Middle frontal gyrus (tissue), 1 donor: ENCODE data around the gene PLCB3.
A peak's percentile ranks its signal among the peaks of the same experiment; 100 is the strongest.
"Not testable (repeated sequence)": the region's sequence is repeated elsewhere in the genome, so short reads cannot be mapped to it uniquely, and the experiment has no call there.

ENCODE experiments used
- DNase-seq: peaks from one replicate; pipeline ENCODE4 v3.0.0-alpha.2; 2015; ENCODE audit warnings: low spot score; ENCODE audit errors: extremely low spot score

The PLCB3 gene

DNA sequence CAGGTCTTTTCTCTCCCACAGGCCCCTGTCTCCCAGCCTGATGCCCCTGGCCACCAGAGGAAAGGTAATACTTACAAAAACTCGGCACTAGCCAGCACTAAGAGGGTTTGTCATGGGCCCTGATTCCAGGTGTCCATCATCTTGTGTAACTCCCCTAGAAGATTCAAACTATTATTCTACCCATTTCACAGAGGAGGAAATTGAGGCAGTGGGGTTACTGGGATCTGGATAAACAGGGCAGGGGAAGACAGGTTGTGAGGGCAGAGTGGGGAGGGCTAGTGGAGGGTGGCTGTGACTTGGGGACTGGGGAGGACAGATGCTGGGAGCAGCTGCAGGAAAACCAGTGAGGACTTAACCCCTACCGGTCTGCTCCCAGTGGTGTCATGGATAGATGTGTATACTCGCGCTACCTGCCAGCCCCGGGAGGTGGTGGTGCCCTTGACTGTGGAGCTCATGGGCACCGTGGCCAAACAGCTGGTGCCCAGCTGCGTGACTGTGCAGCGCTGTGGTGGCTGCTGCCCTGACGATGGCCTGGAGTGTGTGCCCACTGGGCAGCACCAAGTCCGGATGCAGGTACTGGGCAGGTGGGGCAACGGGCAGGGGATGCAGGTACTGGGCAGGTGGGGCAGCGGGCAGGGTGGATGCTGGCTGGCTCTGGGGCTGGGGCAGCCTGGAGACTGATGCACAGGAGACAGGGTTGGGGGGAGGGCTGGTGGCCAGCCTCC is 15.7 kb upstream of the PLCB3 start:
- no peak for DNase-seq

GRCh38 chr11:64237484-64237951 is 13.8 kb upstream of the PLCB3 start:
- no peak for DNase-seq

DNA sequence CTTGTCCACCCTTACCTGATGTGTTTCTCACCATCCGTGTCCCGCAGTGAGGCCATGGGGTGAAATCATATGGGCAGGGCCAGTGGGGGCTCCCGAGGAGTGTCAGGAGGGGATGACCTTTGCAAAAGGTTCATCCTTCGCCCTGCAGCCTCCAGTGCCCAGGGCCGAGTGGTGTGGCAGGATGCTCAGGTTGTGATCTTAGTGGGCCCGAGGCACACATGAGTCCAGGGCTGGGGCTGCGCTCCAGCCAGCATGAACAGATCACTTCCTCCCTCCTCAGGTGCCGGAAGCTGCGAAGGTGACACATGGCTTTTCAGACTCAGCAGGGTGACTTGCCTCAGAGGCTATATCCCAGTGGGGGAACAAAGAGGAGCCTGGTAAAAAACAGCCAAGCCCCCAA is 13.3 kb upstream of the PLCB3 start:
- DNase-seq: no peak

- DNase-seq: no peak
Measured at GRCh38 chr11:64238999-64239398, 12.3 kb upstream of the PLCB3 start.

GRCh38 chr11:64239662-64240434 is 11.5 kb upstream of the PLCB3 start:
- DNase-seq: no peak

GRCh38 chr11:64240435-64241240 is 10.7 kb upstream of the PLCB3 start, which contains the start of gene FKBP2:
FKBP2 (plus strand) TSS chr11:64241095; CDS start chr11:64242388, 1,293 bp downstream.
- peak; percentile 95 for DNase-seq

DNA sequence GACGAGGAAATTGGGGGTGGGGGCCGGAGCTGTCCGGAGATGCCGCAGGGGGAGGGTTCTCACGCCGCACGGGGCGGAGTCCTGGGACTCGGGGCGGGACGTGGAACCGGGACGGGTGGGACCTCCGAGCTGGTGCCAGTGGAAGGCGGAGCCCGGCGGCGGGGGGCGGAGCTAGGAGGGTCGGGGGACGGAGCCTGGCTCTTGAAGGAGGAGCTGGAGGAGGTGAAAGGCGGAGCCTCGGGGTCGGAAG is 10.2 kb upstream of the PLCB3 start:
- DNase-seq: peak; percentile 97

DNA sequence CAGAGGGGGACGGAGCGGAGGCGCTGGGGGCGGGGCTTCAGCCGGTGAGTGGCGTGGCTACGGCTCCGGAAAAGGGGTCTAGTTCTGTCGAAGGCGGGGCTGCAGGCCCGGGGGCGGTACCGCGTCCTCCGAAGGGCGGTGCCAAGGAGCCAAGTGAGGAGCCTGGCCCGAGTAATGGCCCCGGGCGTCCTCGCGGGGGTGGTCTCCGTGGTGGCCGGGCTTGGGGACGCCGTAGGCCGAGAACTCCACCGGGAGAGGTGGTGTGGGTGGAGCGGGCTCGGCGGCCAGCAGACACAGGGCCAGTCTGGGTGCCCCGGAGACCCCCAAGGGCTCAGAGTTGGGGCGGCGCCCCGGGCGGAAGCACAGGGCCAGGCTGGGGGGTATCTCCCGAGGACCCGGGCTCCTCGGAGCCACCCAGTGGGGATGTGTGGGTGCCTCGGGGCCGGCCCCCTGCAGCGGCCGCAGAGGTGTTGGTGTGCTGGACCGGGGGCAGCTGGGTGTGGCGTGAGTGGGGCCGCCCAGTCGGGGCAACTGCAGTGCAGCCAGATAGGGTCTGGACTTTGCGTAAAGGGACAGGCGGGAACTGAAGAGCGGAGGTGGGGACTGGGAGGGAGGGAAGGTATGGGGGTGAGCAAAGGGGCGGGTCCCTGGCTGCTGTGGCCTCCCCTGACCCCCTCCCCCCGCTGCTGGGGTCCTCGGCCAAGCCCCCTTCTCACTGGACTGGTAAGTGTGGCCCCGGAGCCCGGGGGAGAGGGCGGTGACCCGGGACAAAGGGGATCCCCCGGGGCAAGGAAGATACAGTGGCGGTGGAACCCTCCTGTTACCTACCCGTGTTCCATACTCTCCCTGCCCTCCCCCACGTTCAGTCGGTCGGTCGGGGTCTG is 9.6 kb upstream of the PLCB3 start:
- DNase-seq: no peak

- no peak for DNase-seq
Measured at GRCh38 chr11:64243236-64243854, 8.0 kb upstream of the PLCB3 start.

- no peak for DNase-seq
Measured at GRCh38 chr11:64244107-64244506, 7.2 kb upstream of the PLCB3 start.

DNA sequence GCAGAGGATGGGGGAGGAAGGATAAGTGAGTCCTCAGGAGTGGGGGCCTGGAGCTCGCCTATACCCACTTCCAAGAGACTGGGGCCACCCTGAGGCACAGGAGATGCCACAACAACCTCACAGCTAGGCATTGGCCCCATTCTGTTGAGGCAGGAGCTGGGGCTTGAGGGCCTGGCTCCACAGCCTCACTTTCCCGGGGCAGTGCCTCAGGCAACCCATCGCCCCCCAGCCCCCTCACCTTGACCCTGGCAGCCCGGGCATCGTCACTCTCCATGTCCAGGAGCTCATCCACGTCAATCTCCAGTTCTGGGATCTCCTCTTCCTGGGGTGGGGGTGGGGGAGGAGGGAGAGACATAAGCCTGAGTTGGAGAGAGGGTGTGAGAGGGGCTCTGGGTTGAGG is 6.4 kb upstream of the PLCB3 start:
- DNase-seq: no peak

GRCh38 chr11:64245401-64245796 is 5.9 kb upstream of the PLCB3 start:
- DNase-seq: no peak

DNA sequence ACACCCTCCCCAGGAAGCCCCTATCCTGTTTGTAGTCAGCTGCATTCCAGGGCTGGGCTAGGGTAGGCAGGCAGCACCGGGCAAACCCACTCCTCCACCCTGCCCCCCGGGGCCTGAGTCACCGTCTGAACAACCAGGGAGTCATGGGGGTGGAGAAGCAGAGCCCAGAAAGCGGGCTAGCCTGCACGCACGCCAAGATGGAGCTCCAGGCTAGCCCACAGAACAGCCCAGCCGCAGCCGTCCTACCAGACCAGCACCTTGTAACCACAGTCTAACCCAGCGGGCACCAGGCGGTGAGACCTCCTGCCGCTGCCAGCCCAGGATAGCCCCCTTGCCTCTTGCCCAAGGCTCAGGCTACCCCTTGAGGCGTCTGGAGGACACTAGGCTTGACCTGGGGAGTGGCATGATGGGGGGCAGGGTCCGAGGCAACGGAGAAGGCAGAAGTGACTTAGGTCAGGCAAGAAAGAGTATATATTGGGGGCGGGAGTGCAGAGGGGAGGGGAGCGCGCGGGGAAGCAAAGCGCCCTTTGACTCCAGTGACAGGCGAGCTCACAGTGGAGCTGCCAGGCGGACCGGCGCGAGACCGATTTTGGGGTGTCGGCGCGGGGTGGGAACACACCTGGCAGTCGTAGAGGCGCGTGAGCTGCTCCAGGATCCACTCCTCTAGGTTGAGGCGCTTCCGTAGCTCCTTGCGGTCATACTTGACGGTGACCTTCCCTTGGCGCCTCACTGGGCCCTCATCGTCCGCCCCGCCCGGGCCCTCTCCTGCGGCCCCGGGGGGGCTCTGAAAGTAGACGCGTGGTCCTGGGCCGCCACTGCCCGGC is 5.3 kb upstream of the PLCB3 start:
- no peak for DNase-seq

DNA sequence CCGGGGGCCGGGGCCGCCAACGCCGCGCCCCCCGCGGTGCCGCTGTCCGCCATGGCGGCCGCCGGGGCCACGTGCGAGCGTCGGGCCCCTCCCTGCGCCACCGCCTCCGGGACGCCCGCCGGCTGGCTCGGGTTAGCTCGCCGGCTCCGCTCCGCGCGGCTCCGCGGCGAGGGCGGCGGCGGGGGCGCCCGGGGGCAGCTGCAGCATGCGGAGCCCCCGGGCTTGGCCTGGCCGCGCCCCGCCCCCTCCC is 4.8 kb upstream of the PLCB3 start:
- DNase-seq: not testable (repeated sequence)

DNA sequence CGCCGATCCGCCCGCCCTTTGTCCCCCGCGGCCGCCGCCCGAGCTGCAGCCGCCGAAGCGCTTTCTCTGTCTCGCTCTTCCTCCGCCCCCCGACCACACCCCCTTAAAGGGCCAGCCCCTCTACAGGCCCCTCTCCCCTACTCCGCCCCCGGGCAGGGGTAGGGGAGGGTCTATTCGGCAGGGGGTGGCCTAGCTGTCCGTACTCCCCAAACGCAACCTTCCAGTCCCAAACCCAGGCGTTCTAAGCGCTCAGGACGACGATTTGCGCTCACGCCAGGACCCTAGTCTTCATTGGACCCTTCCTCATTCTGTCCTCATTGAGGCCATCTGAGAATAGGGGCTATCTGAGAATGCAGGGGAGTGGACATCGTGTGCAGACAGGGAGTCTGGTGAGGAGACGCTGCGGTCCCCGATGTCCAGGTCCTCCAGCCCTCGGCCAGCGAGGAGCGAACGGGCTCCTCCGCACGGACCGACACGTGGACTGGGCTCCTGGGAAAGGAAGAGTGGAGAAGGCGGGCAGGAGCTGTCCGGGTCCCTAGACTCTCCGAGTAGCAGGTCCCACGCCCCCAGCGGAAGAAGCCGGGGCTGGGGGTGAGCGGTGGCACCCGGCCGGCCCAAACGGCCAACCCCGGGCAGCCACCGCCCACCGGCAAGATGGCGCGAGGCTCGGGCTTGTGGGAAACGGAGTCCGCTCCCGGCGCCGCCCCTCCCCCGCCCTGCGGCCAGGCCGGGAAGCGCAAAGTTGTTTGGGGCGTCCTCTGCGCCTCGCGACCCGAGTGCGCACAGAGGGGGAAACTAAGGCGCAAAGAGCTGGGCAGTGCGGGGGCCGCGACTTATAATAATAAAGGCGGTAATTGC is 4.2 kb upstream of the PLCB3 start, which contains the start of gene PPP1R14B:
Gene PPP1R14B, minus strand, starts transcription at position 73 of the 858 bp plus-strand sequence. CDS start 270 bp downstream, outside the sequence.
- peak; percentile 76 for DNase-seq

DNA sequence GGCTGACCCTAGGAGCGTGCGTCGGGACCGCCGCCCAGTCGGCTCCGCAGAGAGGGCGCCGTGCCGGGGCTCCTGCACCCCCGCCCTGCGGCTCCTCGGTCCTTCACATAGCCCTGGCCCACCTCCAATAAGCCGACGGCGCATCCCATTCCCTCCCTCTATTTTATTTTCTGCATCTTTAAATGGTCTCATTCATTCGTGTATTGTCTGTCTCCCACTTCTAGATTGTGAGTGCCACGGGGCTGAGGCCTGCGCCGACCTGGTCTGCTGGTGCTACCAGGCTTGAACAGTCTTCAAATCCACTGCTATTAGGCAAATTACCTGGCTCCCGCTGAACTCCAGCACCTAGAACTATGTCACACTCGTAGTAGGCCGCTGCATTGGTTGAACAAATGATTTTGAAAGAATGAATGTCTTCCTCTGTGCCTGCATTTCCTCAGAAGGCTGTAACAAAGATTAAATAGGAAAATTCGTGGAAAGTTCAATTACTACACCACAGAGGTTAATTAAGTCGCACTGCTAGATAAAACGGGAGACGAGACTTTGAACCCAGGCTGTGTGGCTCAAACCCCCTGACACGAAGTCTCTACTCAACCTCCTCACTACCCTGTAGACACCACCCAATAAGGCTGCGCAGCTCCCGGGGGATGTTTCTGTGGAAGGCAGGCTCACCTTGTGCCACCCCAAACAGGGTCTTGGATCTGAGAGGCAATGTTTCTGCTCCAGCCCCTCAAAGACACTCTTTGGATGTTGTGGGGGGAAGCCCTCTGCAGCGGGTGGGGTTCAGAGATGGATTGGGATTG is 3.4 kb upstream of the PLCB3 start:
- DNase-seq: no peak

- no peak for DNase-seq
Measured at GRCh38 chr11:64248578-64248977, 2.8 kb upstream of the PLCB3 start.

DNA sequence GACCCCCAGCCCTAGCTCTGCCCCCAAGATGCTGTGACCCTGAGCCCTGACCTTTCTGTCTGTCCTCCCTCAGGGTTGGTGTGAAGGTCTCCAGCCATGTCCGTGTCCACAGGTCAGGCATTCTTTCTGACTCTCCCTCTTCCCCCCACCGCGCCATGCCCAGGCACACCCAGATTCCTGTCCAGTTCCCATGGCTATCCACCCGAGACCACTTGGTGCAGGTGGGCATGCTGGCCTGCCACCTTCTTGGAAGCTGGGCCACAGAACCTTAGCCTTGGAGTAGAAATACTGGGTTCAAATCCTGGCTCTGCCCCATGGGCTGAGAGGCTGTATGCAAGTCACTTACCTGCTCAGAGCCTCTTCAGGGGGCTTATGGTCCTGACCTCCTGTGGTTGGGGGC is 2.3 kb upstream of the PLCB3 start:
- no peak for DNase-seq
